HG03354 (cell line): ENCODE measurements around the gene NANOS3.
A peak's percentile ranks its signal among the peaks of the same experiment; 100 is the strongest.

Experiments used
- ATAC-seq: cut with Tn5 transposase; IDR thresholded peaks from one replicate; pipeline ENCODE4 v1.9.1; 2021; ENCODE audit warnings: mild to moderate bottlenecking; ENCODE audit not compliant: unreplicated experiment, poor library complexity, severe bottlenecking

Gene NANOS3

DNA sequence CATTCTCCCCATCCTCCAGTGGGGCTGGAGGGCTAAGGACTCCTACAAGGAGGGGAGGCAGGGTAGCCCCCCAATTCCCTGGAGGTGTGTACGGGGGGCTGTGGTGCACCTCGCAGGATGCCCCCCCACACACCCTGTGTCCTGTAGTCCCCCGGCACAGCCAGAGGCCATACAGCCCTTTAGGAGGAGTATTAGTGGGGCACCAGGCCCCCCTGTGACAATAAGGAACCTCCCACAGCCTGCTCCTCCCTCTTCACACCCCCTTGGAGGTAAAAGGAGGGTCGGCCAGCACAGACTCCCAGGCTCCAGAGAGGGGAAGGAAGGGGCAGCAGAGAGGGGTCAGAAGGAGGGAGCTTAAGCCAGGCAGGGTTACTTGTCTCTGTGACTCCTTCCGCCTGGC, at the start of gene NANOS3:
Gene NANOS3 (plus strand): TSS at position 301 of the 400 bp plus-strand sequence. CDS start 115 bp downstream, outside the sequence.
- no peak for ATAC-seq

DNA sequence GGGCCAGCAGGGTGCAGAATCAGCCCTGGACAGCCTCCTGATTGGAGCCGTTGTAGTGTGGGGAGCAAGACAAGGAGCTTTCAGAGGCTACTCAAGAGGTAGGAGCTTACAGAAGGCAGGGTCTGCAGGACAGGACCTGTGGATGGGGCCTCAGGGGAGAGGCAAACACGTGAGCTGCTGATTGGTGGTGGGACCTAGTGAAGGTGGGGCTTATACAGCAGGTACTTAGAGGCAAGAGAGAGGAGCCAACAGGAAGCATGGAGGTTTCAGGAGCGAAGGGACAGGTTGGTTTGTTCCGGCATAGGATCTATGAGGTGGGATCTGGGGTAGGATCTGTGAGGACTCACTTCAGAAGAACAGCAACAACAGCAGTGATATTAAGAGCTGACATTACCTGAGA, 49.3 kb upstream of the NANOS3 start:
- no peak for ATAC-seq

DNA sequence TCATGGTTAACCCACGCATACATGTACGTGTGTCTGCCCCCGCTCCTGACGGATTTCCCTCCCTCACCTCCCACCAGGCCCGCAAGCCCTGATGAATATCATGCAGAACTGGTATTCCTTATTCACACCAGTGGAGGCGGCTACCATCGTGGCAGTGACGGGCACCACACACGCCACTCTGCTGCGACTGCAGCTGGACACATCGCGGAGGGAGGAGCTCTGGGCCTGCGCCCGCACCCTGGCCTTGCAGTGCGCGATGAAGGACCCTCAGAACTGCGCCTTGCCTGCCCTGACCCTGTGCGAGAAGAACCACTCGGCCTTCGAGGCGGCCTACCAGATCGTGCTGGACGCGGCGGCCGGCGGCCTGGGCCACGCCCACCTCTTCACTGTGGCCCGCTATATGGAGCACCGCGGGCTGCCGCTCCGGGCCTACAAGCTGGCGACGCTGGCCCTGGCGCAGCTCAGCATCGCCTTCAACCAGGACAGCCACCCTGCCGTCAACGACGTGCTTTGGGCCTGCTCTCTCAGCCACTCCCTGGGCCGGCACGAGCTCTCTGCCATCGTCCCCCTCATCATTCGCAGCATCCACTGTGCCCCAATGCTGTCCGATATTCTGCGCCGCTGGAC, 46.7 kb upstream of the NANOS3 start:
- no peak for ATAC-seq

DNA sequence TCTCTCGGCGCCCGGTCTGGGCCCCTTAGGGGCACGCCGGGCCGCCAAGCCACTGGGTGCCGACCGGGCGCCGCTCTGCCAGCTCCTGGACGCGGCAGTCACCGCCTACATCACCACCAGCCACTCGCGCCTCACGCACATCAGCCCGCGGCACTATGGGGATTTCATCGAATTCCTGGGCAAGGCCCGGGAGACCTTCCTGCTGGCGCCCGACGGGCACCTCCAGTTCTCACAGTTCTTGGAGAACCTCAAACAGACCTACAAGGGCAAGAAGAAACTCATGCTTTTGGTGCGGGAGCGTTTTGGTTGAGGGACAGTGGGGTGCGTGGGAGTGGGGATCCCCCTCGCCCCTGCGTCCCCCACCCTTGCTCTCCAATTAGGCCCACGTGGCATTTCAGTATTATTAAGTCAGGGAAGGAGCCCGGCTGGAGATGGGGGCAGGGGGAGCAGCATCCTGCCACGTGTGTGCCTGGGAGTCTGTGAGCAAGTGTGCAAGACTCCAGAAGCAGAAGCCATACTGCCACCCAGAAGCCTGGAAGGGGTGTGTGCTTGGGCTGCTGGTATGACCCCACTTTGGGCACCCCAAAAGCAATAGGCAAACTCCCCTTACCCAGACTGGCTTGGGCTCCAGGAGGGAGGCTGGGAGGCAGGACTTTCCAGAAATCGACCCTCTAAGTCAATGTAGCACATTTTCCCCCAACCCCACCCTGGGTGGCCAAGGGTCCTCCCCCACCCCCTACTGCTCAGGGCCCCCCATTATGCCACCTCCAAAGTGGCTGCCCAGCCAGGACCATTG, 46.0 kb upstream of the NANOS3 start:
- no peak for ATAC-seq

DNA sequence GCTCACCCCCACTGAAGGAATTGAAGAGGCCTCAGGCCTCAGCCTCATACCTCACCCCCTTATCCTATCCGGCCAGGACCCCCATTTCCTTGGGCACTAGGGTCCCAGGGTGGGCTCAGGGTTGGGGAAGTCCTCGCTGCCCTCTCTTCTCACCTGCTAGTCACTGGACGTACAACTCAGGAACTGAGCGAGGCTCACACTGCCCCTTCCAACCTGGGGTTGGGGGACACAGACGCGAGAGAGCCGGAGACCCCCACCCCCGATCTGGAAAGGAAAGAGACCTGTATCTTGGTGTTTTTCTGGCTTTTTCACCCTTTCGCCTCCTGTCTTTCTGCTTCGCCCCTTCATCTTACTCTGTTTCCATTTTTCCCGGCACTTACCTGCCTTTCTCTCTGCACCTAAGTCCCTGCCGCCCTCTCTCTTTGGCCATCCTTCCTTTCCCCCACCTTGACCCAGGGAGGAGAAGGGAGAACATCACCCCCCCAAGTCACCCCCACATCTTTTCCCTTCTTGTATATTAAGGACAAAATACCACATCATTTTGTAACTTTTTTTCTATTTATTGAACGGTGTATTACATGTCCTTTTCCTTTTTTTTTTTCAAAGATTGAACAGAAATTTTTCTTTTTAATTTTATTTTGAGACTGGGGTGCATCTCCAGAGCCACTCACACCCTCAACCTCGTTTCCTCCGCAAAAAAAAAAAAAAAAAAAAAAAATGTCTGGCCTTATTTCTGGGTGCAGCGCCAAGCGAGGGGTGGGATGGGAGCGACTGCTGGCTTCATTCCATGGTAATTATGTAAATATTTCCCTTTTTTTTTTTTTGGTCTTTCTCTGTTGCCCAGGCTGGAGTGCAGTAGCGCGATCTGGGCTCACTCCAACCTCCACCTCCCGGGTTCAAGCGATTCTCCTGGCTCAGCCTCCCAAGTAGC, 45.1 kb upstream of the NANOS3 start:
- ATAC-seq: no peak

DNA sequence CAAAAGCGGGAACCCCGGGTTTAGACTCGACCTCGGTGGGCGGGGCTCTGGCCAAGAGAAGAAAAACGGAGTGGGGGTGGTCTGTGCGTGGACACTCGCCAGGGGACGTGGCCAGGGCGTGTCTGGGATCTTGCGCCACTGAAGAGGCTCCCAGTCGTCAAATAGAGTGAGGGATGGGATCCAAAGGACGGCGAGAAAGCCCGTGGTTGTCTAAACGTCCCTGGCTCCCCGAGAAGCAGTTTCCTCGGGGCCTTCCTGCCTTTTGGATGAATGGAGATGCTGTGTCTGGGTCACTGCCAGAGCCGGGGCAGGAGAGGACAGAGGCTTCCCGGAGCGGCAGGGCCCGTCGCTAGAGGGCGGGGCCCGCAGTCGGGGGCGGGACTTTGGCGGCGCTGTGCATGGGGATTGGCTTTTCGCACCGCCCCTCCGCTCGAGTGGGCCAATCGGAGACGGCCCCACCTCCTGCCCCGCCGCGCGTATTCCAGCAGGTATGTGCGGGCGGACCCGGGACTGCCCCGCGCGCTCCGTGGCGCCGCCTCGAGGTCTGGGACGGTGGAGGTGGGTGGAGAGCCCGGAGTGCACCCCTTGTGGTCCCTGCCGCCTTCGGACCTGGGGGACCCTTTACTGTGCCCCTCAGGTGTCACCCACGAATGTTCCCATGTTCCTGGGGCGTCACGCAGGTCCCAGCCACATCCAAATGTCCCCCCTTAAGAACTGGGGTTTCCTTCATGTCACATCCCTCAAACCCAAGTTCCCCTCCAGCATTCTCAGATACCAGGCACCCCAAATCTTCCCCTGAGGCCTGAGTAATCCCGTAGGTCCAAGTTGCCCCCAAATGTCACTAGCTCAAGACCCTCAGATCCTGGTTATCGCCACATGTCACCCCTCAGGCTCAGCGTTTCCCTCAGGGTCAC, 43.3 kb upstream of the NANOS3 start:
- ATAC-seq: peak; percentile 74

DNA sequence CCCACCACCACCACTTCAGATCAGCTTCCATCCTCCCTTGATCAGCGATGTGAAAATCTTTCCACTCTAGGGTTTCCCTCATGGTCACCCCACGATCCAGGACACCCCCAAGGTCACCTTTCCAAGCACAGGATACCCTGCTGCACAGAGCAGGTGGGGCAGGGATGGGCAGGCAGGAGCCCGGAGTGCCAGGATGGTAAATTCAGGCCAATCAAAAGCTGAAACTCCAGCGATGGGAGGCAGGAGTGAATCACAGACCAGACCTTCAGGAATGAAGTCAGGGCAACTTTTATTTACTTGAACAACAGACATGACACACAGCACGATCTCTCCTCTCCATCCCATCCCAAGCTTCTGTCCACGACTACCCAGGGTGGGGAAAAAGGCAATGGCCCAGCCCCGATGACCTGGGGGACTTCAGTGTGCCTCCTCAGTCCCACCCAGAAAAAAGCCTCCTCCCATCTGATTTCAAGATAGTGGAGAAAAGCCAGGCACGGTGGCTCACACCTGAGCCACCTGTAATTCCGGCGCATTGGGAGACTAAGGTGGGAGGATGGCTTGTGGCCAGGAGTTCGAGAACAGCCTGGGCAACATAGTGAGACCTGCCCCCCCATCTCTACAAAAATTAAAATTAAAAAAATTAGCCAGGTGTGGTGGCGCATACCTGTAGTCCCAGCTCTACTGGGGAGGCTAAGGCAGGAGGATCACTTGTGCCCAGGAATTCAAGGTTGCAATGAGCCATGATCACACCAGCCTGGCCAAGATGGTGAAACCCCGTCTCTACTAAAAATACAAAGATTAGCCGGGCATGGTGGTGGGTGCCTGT, 42.5 kb upstream of the NANOS3 start:
- ATAC-seq: no peak

DNA sequence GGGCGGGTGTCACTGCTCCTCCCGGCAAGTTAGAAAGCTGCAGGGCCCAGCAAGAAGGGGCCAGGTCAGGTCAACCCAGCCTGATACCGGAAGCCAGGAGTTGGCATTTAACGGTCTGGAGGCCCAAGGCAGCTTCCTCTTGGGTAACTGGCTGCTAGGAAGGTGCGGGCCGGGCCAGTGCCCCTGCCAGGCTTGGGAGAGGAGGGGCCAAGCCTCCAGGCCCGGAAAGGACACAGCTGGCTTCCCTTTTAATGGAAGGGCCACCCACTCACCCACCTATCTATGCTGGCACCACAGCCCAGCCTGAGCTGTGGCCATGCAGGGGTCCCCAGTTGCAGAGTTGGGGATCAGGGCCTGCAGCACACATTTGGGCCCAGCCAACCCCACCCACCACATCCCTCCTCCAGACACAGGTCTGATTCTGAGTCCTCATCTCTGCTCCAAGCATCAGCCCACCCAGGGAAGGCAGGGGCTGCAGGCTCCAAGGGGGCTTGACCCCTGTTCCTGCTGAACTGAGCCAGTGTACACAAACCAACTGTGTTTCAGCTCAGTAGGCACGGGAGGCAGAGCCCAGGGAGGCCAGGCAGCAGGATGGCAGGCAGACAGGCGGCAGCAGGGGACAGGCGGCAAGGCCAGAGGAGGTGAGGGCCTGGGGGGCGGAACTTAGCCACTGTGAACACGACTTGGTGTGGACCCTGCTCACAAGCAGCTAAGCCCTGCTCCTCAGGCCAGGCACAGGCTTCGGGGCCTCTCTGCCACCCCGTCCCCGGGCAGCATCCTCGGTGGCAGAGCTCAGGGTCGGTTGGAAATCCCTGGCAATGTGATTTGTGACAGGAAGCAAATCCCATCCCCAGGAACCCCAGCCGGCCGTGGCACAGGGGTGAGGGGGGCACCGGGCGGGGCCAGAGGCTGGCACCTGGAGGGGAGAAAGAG, 40.9 kb upstream of the NANOS3 start:
- ATAC-seq: no peak

DNA sequence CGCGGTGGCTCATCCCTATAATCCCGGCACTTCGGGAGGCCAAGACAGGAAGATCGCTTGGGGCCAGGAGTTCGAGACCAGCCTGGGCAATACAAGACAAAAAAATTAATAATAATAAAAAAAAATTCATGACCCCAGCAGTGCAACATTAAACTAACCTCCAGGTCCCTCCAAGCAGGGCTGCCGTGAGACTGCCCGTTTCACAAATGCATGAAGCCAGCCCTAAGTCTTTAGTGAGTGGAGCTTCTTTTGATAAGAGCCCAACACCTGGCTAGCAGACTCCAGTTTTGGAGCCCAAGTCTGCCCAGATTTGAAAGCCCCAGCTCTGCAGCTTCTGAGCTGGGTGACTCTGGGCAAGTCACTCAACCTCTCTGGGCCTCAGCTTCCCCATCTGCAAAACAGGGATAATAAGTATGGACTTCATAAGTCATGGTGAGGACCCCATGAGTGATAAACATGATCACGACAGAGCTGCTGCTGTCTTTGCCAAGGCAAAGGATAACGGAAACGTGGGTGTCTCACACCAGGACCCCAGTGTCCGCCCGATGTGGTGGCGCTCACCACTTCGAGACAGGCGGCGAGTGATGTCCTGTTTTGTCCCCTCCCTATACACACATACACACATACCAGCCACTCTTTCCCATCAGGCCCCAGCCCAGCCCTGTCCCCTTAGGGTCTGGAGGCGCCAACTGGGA, 38.4 kb upstream of the NANOS3 start:
- no peak for ATAC-seq

DNA sequence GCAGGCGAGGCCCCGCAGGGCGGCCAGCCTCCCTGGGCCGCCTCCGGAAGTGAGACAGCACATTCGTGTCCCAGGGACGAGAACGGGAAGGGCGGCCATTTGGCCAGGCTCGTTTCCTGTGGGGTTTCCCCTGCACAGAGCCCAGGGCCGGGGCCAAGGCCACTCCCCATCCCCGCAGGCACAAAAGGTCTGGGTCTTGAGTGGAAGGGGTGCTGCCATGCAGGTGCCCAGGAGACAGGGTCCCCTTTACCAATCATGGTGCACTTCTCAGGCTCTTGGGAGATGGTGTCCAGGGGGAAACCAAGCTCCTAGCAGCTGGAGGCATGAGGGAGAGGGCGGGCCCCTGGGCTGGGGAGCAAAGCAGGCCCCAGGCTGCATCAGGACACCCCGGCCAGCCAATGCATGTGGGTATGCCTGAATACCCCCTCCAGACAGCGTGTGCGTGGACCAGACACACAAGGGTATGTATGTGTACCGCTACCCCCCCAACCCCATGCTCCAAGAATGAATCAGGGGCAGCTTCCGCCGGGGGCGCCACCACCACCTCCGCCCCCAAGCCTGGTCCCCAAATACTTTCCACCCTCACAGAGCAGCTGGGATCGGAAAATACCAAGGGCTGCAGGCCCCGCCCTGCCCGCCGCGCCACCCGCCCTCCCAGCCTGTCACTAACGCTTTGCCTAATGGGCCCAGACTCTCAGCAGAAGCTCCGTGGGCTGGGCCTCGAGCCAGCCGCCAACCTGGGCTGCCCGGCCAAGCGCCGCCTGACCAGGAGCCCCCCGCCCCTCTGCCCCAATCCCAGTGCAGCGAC, 37.6 kb upstream of the NANOS3 start:
- peak; percentile 31 for ATAC-seq

DNA sequence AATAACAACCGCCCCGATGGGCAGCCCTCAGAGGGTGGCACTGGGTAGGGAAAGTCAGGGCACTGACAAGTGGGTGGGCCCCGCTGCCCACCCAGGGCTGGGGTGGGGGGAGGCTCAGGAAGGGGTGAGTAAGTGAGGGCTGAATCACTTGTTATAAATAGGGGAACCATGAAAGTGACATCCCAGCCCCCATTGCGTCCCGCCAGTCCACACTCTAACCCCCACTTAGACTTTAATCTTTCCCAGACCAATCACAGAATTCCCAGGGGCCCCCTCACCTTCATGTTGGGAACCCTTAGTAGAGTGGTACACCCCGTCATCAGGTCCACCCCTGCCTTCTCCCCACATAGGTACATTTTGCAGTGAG, 37.0 kb upstream of the NANOS3 start:
- peak; percentile 4 for ATAC-seq

DNA sequence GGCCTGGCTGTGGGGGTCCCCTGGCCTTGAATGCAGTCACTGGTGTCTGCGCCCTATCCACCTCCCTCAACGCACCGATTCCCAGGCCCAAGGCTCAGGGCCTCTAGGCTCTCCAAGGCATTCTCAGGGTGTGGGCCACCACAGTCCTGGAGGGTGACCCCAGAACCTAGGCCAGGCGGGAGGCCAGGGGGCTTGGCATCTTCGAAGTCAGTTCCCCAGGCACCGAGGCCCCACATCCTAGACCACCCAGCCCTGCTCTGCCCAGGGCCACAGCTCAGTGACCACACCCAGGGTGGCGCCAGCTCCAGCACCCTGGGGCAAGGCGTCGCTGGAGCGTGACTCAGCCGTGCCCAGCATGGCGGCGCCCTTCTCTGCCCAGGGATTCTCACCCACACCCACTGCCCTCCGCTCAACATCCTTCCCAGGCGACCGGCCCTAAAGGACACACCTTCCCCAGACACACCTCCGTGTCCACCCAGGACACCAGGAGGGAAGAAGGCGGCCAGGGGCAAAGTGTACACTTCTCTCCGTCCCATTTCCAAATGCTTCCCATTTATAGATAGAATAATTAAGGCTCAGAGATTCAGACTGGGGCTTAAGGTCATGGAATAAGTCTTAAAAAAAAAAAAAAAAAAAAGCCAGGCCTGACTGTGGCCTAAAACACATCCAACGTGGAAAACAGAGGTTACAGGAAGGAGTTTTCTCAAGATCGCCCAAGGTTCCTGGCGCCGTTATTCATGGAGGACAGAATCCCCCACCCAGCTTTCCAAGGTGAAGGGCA, 36.4 kb upstream of the NANOS3 start:
- no peak for ATAC-seq

DNA sequence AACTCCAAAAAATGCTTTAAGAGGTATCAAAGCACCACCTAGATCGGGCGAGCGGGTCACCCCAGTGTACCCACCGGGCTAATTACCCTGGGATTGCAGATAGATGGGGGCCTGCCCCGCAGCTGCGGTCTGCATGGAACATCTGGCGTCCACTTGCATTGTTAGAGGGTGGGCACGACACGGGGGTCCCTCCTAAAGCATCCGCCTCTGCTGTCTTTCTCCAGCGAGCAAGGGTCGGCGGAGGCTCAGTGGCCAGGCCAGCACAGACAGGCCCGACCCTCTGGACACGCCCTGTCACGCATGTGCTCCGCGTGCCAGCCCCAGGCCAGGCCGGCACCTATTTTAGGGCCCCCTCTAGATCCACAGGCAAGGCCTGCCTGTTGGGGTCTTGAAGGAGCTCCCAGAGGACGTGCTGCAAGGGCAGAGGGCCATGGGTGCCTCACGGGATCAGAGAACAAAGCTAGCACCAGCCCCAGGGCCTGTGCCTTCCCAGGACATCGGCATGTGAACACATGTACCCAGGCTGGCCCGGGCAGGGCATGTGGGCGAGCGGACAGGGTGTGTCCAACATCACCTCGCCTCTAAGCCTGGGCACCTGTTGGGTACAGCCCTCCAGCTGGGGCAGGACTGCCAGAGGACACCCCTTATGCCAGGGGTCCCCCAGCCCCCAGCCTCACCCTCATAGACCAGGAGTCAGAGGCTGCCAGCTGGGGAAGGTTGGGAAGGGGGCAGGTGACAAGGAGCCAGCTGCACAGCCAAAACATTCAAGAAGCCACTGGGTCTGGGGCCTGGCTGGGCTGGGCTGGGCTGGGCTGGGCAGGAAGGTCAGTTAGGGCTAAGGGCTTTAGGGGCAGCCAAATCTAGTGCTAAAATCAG, 35.6 kb upstream of the NANOS3 start:
- ATAC-seq: no peak

DNA sequence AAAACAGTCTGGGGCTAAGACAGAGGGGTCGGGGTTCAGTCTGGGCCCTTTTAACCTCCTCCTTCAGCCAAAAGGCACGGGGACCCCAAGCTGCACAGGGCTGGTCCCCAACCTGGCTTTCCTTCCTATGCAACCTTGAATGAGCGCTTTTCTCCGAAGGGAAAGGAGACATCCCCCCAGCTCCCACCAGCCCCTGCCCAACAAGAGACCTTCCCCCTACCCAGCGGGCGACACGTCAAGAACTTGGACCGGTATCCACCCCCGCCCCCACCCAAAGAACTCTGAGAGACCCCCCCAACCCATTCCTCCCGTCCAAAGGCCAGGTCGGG, 35.0 kb upstream of the NANOS3 start:
- ATAC-seq: no peak
